K562 (cell line): Measurements from ENCODE around the gene UBXN6. TPM values are rescaled to one million over a fixed set of nuclear protein-coding genes. Genes with fewer than 3 reads are reported as not detected.

Experiments
- ATAC-seq: fragments of 200-7000 bp; cut with Tn5 transposase; 3 replicates; pipeline ENCODE4 v1.9.1; 2020; ENCODE audit warnings: moderate library complexity
- BruUV-seq: library from RNA; stranded (reverse); fragments of 400-500 nt; replicated peaks from 2 replicates; lab custom pipeline; 2021; lab: Mats Ljungman, UMichigan
- CTCF ChIA-PET: fragments of 300-600 bp; formaldehyde crosslinking; extraction: SDS; loops from one replicate; lab custom pipeline; 2021; ENCODE audit warnings: low intra/inter-chr PET ratio; lab: Yijun Ruan, JAX
- POLR2A ChIA-PET: fragments of 300-600, 350-650 bp; sonication (Branson Sonifier 250); formaldehyde crosslinking; extraction: SDS; loops from one replicate; lab custom pipeline; 2021; ENCODE audit warnings: antibody characterized with exemption, inconsistent platforms; lab: Yijun Ruan, JAX
- DNase-seq, 4 experiments: peaks; one replicate each; pipeline versions ENCODE4 v3.0.0 to v3.0.0-alpha.2; 2011 to 2018; ENCODE audit warnings: low spot score in 3 of 4, mixed read lengths in 3 of 4; ENCODE audit errors: extremely low read depth in 1 of 4
- FAIRE-seq: peaks from 2 replicates; lab custom pipeline; 2011; peaks lifted over from hg19 to GRCh38; lab: Jason Lieb, UNC
- H2AFZ ChIP-seq: 2 replicates; pipeline ENCODE4 v1.6.0; 2011; ENCODE audit warnings: low read depth, low read length, control low read depth, inconsistent platforms
- H3K27ac ChIP-seq: fragments of 200-600 bp; 3 replicates; pipeline ENCODE4 v1.8.0; 2011; ENCODE audit warnings: low read depth, mild to moderate bottlenecking, control low read depth, inconsistent platforms, low read length, moderate library complexity, mixed read lengths; ENCODE audit errors: extremely low read depth
- H3K27me3 ChIP-seq, 2 experiments: fragments of 300-600 bp in 1 of 2; 2 replicates in 1 of 2; 3 replicates in 1 of 2; pipeline versions ENCODE4 v1.6.0 to v1.8.0; 2011; ENCODE audit warnings: inconsistent platforms in 2 of 2, low read length in 2 of 2, mild to moderate bottlenecking in 1 of 2, mixed read lengths in 1 of 2, moderate library complexity in 1 of 2; ENCODE audit not compliant: control insufficient read depth in 2 of 2, insufficient read depth in 2 of 2
- H3K36me3 ChIP-seq: fragments of 300-600 bp; 3 replicates; pipeline ENCODE4 v1.8.0; 2011; ENCODE audit warnings: mild to moderate bottlenecking, low read length, inconsistent platforms; ENCODE audit not compliant: control insufficient read depth, insufficient read depth
- H3K4me1 ChIP-seq, 2 experiments: fragments of 200-600 bp in 1 of 2; replicated peaks in 1 of 2; 2 replicates in 1 of 2; 3 replicates in 1 of 2; pipeline versions ENCODE4 v1.5.1 to v1.8.0; 2011; ENCODE audit warnings: inconsistent platforms in 2 of 2, low read length in 2 of 2, mild to moderate bottlenecking in 1 of 2, mixed read lengths in 1 of 2, moderate library complexity in 1 of 2; ENCODE audit not compliant: control insufficient read depth in 2 of 2, insufficient read depth in 2 of 2
- H3K4me2 ChIP-seq: 2 replicates; pipeline ENCODE4 v1.6.1; 2011; ENCODE audit warnings: low read length, control low read depth, inconsistent platforms, mixed read lengths; ENCODE audit not compliant: insufficient read depth
- H3K4me3 ChIP-seq: fragments of 200-600 bp; sonication (generic), shearing (Covaris generic); 2 replicates; pipeline ENCODE4 v1.5.1; 2016; ENCODE audit warnings: control low read depth, inconsistent platforms
- H3K79me2 ChIP-seq: fragments of 200-600 bp; 3 replicates; pipeline ENCODE4 v1.8.0; 2011; ENCODE audit warnings: low read length, inconsistent platforms; ENCODE audit not compliant: control insufficient read depth, insufficient read depth
- H3K9ac ChIP-seq, 2 experiments: 2 replicates each; pipeline versions ENCODE4 v1.6.0 to v1.6.1; 2011; ENCODE audit warnings: low read depth in 2 of 2, low read length in 2 of 2, control low read depth in 1 of 2, inconsistent platforms in 1 of 2, mild to moderate bottlenecking in 1 of 2, mixed read lengths in 1 of 2; ENCODE audit not compliant: insufficient read depth in 1 of 2
- H3K9me1 ChIP-seq: one replicate; pipeline ENCODE4 v1.6.0; 2011; ENCODE audit warnings: inconsistent platforms, mild to moderate bottlenecking, low read length, moderate library complexity; ENCODE audit not compliant: control insufficient read depth, insufficient read depth
- H3K9me3 ChIP-seq: replicated peaks from 2 replicates; pipeline ENCODE4 v1.5.1; 2011; ENCODE audit warnings: low read depth, low read length, inconsistent platforms; ENCODE audit not compliant: control insufficient read depth, insufficient read depth
- H4K20me1 ChIP-seq: replicated peaks from 2 replicates; pipeline ENCODE4 v1.6.1; 2011; ENCODE audit warnings: low read length, inconsistent platforms, mixed read lengths; ENCODE audit not compliant: control insufficient read depth, insufficient read depth
- BRD4 ChIP-seq: fragments of 200-600 bp; sonication (generic); IDR thresholded peaks from 2 replicates; pipeline ENCODE4 v1.6.1; 2017; ENCODE audit warnings: inconsistent platforms
- CREBBP ChIP-seq: IDR thresholded peaks from one replicate; pipeline ENCODE4 v1.6.1; 2012; ENCODE audit warnings: low read depth, mild to moderate bottlenecking, control low read depth, inconsistent platforms, low read length
- HEY1 ChIP-seq: fragments of 250-450 bp; sonication (Bioruptor Pico); IDR thresholded peaks from 2 replicates; pipeline ENCODE4 v1.5.0; 2020; ENCODE audit warnings: mild to moderate bottlenecking, moderate library complexity, borderline replicate concordance
- PHB2 ChIP-seq: fragments of 450-650 bp; IDR thresholded peaks from 2 replicates; pipeline ENCODE4 v1.6.1; 2017; ENCODE audit warnings: low read depth
- RBM25 ChIP-seq: fragments of 200-400 bp; formaldehyde crosslinking; IDR thresholded peaks from 2 replicates; pipeline ENCODE4 v1.6.1; 2018; ENCODE audit warnings: low read length, low read depth, moderate library complexity; ENCODE audit not compliant: severe bottlenecking
- SP1 ChIP-seq: sonication (generic); formaldehyde crosslinking; IDR thresholded peaks from 2 replicates; pipeline ENCODE4 v1.8.1; 2022; ENCODE audit warnings: mild to moderate bottlenecking, missing genetic modification reagents
- ZC3H4 ChIP-seq: sonication (generic); formaldehyde crosslinking; IDR thresholded peaks from 2 replicates; pipeline ENCODE4 v1.9.0; 2021; ENCODE audit warnings: missing genetic modification reagents, borderline replicate concordance
- ZNF143 ChIP-seq: sonication (generic); formaldehyde crosslinking; IDR thresholded peaks from 2 replicates; pipeline ENCODE4 v1.9.0; 2022; ENCODE audit warnings: mild to moderate bottlenecking, missing genetic modification reagents
- ZNF431 ChIP-seq: sonication (generic); formaldehyde crosslinking; IDR thresholded peaks from 2 replicates; pipeline ENCODE4 v1.8.0; 2022; ENCODE audit warnings: mild to moderate bottlenecking, missing genetic modification reagents
- WGBS: fragments of 100-300 bp; shearing (Covaris generic); methylation state at CpG from one replicate; pipeline ENCODE4 v1.1.6; 2016; ENCODE audit warnings: low coverage, mixed read lengths; ENCODE audit not compliant: insufficient coverage; ENCODE audit errors: missing lambda C conversion rate; 5-methylcytosine and 5-hydroxymethylcytosine counted together
- in situ Hi-C: fragments of 300-500 bp; cut with MboI; formaldehyde crosslinking; loops from 4 replicates; pipeline ENCODE4 v1.15.0; 2018; ENCODE audit warnings: inconsistent platforms, mixed read lengths
- intact Hi-C: fragments of 100-400 bp; cut with micrococcal nuclease; formaldehyde crosslinking; loops from 2 replicates; pipeline ENCODE4 v1.14.2; 2022
- polyA plus RNA-seq, 8 experiments: library from polyadenylated mRNA; depleted of rRNA in 4 of 8; stranded (reverse) in 5 of 8; unstranded in 3 of 8; fragments of >200 nt; fragmentation: Nextera tagmentation in 2 of 8; fragmentation: Illumina TruSeq in 1 of 8; extraction: Ambion mirVana in 2 of 8; extraction: Trizol in 1 of 8; gene quantifications; 2 replicates each; pipeline versions ENCODE4 v1.2.1 to v1.2.3, GENCODE V29; 2011 to 2014; ENCODE audit warnings: inconsistent platforms in 1 of 8, missing spikeins in 1 of 8
- total RNA-seq, 7 experiments: library from RNA; depleted of rRNA in 6 of 7; stranded (reverse); fragments of >200 nt in 6 of 7; fragmentation: Illumina TruSeq in 2 of 7; extraction: Trizol in 2 of 7; gene quantifications; 2 replicates each; pipeline versions ENCODE4 v1.2.1 to v1.2.3, GENCODE V29; 2011 to 2021; ENCODE audit warnings: low replicate concordance in 1 of 7
- TF ChIP-seq, protein P1 (sequence below): fragments of 250-450 bp; sonication (Bioruptor Pico); IDR thresholded peaks from 2 replicates; pipeline ENCODE4 v1.8.0; 2022; ENCODE audit warnings: moderate library complexity, mild to moderate bottlenecking, inconsistent platforms
- TF ChIP-seq, protein P2 (sequence below): fragments of 450-650 bp; formaldehyde crosslinking; IDR thresholded peaks from 2 replicates; pipeline ENCODE4 v1.4.0; 2022; ENCODE audit warnings: mild to moderate bottlenecking, moderate library complexity
- TF ChIP-seq, protein P3 (sequence below), 2 experiments: fragments of 150-350 bp in 1 of 2; IDR thresholded peaks; 2 replicates each; pipeline ENCODE4 v1.6.1; 2012 to 2016; ENCODE audit warnings: low read depth in 2 of 2, low read length in 2 of 2, mild to moderate bottlenecking in 1 of 2, moderate library complexity in 1 of 2

The UBXN6 gene
- total and polyA plus RNA-seq, 9 of the 15 experiments (the other 6 are each of a cell fraction or from before 2014, with no cell fraction given), result 0.48 to 90.2 (median 29.5) TPM

DNA sequence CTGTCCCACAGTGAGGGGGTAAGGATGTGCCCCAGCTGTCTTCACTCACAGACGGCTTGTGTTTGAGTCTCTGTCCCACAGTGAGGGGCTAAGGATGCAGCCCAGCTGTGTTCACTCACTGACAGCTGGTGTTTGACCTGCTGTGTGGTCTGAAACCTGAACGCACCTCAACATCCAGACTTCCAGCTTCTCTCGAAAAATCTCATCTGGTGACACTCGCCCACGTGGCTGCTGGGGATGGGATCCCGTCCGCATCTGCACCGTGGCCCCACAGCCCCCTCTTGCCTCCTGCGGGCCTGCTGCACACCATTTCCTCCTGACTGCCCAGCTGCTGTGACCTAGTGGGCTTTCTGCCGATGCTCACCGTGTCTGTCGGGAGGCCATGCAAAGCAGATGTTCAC, 27.8 kb downstream of the UBXN6 start:
- intact Hi-C loops, result no loop called here
- DNase-seq, result no peak
- H3K27ac ChIP-seq, result no peak overlapping the region
- H3K4me2 ChIP-seq, result no peak overlapping the region
- POLR2A ChIA-PET, result interaction anchor here (0.7 to 2.2 kb wide), 2 partner anchors 11 to 13 kb away, joined by 3 to 28 read pairs; no protein-coding TSS in a partner anchor
- no peaks in the 10 kb centered on the region for H3K79me2 ChIP-seq
- TF ChIP-seq BRD4, result no peak
- TF ChIP-seq RBM25, result no peak
- TF ChIP-seq, protein P1, sequence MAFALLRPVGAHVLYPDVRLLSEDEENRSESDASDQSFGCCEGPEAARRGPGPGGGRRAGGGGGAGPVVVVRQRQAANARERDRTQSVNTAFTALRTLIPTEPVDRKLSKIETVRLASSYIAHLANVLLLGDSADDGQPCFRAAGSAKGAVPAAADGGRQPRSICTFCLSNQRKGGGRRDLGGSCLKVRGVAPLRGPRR (CRISPR knock-in tag), result no peak
- TF ChIP-seq PHB2, result no peak
- TF ChIP-seq ZC3H4, result no peak
- TF ChIP-seq CREBBP, result no peak
- TF ChIP-seq HEY1, result no peak
- TF ChIP-seq, protein P2, sequence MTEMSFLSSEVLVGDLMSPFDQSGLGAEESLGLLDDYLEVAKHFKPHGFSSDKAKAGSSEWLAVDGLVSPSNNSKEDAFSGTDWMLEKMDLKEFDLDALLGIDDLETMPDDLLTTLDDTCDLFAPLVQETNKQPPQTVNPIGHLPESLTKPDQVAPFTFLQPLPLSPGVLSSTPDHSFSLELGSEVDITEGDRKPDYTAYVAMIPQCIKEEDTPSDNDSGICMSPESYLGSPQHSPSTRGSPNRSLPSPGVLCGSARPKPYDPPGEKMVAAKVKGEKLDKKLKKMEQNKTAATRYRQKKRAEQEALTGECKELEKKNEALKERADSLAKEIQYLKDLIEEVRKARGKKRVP (CRISPR knock-in tag), result no peak
- no peak for TF ChIP-seq ZNF431 (CRISPR knock-in tag)
- TF ChIP-seq SP1 (CRISPR knock-in tag), result no peak
- TF ChIP-seq ZNF143 (CRISPR knock-in tag), result no peak
- TF ChIP-seq, protein P3, sequence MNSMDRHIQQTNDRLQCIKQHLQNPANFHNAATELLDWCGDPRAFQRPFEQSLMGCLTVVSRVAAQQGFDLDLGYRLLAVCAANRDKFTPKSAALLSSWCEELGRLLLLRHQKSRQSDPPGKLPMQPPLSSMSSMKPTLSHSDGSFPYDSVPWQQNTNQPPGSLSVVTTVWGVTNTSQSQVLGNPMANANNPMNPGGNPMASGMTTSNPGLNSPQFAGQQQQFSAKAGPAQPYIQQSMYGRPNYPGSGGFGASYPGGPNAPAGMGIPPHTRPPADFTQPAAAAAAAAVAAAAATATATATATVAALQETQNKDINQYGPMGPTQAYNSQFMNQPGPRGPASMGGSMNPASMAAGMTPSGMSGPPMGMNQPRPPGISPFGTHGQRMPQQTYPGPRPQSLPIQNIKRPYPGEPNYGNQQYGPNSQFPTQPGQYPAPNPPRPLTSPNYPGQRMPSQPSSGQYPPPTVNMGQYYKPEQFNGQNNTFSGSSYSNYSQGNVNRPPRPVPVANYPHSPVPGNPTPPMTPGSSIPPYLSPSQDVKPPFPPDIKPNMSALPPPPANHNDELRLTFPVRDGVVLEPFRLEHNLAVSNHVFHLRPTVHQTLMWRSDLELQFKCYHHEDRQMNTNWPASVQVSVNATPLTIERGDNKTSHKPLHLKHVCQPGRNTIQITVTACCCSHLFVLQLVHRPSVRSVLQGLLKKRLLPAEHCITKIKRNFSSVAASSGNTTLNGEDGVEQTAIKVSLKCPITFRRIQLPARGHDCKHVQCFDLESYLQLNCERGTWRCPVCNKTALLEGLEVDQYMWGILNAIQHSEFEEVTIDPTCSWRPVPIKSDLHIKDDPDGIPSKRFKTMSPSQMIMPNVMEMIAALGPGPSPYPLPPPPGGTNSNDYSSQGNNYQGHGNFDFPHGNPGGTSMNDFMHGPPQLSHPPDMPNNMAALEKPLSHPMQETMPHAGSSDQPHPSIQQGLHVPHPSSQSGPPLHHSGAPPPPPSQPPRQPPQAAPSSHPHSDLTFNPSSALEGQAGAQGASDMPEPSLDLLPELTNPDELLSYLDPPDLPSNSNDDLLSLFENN (IDR thresholded peaks at IDR 0.05; ENCODE audit: low read depth in 2 of 2, low read length in 2 of 2), result no peak
- TF ChIP-seq, all 486 proteins: peak for 0
- no peaks in the 10 kb centered on the region for H3K27me3 ChIP-seq
- FAIRE-seq (no peak), ATAC-seq (no peak)
- WGBS, result 90% methylated on average over 11 of the region's 12 CpGs
- H3K9ac ChIP-seq, result no peak overlapping the region; a peak in 1 of 4 replicates
- in situ Hi-C loops, result no loop called here
- BruUV-seq, result no TSS peak
- peaks cover 87% of the 10 kb centered on the region; the same call in 2 of the 3 replicates for H3K36me3 ChIP-seq
- H3K4me1 ChIP-seq, result peaks cover 0 to 2% of the 10 kb centered on the region in 2 experiments; a peak in 1 of 5 replicates
- H3K4me3 ChIP-seq, result no peak overlapping the region
- H3K9me3 ChIP-seq, result no peaks in the 10 kb centered on the region
- H3K9me1 ChIP-seq, result no peaks in the 10 kb centered on the region
- H2AFZ ChIP-seq, result no peak overlapping the region
- H4K20me1 ChIP-seq, result no peaks in the 10 kb centered on the region
- CTCF ChIA-PET, result no interaction called here
